HG03520 (cell line): ENCODE measurements around the gene MBD3L5.
"Not testable (repeated sequence)": the region's sequence is repeated elsewhere in the genome, so short reads cannot be mapped to it uniquely, and the experiment has no call there.

Experiments used
- ATAC-seq: cut with Tn5 transposase; IDR thresholded peaks from one replicate; pipeline ENCODE4 v1.9.1; 2021; ENCODE audit warnings: mild to moderate bottlenecking, moderate library complexity; ENCODE audit not compliant: unreplicated experiment

Gene MBD3L5

DNA sequence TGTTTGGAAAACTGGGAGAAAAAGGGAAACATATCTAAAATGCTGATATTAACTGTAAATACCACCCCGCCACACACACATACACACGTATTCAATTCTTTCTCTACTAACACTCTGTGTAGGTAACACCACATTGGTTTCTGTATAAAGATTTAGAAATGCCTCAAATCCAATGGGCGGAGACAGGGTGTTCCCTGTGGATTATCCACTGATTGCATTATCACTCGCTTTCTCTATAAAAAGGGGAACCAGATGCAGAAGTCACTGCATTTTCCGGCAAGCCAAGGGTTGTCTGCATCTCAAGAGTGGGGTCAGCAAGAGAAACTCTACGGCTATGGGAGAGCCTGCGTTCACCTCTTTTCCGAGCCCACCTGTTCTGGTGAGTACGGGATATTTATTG, at the start of gene MBD3L5:
Gene MBD3L5, plus strand, starts transcription at position 301 of the 400 bp plus-strand sequence. Its CDS starts 34 bp downstream, at position 335.
- not testable (repeated sequence) for ATAC-seq

DNA sequence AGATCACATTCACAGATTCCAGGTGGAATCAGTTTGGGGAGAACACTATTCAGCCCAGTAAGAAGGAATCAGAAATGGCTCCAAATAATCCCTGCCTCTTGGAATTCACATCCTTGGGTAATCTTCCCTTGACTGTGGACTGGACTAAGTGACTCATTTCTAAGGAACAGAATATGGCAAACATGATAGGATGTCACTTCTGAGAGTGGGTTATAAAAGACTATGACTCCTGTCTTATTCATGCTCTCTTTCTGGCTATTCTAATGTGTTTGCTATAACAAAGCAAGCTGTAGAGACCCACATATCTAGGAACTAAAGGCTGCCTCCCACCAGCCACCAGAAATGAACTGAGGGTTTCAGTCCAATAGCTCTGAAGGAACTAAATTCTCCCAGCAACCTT, 46.9 kb upstream of the MBD3L5 start:
- no peak for ATAC-seq

DNA sequence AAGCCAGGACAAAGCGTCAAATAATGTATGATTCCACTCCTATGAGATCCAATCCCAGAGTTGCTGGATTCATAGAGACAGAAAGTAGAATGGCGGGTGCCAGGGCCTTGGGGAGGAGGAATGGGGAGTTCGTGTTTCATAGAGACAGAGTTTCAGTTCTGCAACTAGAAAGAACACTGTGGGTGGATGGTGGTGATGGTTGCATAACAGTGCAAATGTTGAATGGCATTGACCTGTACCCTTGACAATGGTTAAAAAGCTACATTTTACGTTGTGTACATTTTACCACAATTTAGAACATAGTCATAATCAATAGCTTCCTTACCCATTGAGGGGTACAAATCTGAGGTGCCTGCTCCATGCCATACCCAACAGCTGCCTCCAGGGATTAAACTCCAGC, 42.5 kb upstream of the MBD3L5 start:
- no peak for ATAC-seq

- ATAC-seq, result no peak
Measured at GRCh38 chr19:6988257-6988656, 42.1 kb upstream of the MBD3L5 start.

DNA sequence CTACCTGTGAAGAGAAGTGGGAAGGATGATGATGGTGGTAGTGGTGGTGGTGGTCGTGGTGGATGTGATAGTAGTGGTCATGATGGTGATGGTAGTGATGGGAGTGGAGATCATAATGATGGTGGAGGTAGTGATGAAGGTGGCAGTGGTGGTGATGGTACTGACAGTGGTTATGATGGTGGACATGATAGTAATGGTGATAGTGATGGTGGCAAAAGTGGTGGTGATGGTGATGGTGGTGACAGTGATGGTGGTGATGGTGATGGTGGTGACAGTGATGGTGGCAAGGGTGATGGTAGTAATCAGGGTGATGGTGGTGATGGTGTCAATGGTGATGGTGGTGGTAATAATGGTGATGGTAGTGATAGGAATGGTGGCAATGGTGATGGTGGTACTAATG, 35.3 kb upstream of the MBD3L5 start:
- ATAC-seq, result no peak

DNA sequence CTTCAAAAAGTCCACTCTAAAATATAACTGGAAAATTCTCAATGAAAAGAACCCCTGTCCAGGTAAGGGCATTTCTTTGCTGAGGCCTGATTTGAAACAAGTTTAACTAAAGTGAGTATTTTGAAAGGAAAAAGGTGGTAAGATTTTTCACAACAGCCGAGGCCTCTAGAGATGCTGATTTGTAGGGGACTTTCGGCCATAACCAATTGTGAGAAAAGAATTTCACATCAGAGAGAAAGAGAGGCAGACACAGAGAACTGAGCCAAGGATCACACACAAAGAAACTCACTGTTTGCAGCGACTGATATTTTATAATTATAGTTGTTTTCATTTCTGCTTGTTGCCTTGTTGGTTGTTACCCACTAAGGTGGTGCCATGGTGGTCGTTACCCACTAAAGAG, 33.6 kb upstream of the MBD3L5 start:
- no peak for ATAC-seq

GRCh38 chr19:6997679-6998445, 32.5 kb upstream of the MBD3L5 start:
- no peak for ATAC-seq

DNA sequence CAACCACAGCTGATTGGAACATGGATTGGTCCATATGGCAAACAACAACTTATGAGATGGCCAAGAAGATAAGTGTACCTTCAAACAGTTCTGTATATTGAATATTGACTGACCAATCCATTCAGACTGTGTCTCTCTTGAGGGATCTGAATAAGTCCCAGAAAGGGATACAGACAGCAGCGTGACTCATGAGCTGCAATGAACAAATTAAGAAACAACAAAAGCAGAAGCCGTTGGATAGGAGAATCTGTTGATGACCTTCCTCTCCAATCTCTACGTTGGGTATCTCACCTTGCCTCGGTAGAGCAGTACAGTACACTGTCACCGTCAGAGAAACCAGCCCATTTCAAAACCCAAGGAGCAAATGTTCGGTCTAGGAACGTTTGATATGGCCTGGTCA, 30.4 kb upstream of the MBD3L5 start:
- ATAC-seq, result no peak

DNA sequence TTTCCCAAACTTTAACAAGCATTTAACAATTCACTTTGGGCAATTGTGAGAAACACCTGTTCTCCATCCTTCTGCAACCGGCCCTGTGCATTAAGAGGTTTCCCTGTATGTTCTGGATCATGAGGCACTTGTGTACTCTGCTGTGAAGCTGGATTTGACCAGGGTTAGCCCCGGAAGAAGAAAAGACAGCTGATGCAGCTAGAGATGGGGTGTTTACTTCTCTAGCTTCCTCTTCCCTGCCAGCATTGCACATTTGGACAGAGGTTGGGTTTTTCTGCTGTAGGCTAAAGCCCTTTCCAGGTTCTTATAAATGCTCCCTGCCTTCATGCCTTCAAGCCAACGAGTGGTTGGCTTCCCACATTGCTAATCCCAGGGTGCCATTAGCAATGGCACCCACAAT, 30.0 kb upstream of the MBD3L5 start:
- ATAC-seq, result no peak

GRCh38 chr19:7000816-7001215, 29.6 kb upstream of the MBD3L5 start:
- no peak for ATAC-seq

DNA sequence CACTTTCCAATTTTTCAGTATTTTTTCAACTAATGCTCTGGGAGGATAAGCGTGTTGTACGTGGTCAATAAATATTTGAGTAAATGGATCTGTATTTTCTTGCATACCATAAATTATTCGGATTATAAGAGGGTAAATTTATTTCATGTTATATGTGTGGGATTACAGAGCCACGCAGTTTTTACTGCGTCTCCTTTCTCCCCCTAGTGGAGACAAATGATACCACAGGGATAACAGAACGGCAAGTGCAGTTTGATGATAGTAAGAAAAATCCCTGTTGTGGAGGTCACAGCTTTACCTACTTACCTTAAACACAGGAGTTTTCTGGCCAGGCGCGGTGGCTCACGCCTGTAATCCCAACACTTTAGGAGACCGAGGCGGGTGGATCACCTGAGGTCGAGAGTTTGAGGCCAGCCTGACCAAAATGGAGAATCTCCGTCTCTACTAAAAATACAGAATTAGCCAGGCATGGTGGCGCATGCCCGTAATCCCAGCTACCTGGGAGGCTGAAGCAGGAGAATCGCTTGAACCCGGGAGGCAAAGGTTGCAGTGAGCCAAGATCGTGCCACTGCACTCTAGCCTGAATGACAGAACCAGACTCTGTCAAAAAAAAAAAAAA, 26.0 kb upstream of the MBD3L5 start:
- ATAC-seq, result no peak

- ATAC-seq, result no peak
Measured at GRCh38 chr19:7006135-7006704, 24.2 kb upstream of the MBD3L5 start.

DNA sequence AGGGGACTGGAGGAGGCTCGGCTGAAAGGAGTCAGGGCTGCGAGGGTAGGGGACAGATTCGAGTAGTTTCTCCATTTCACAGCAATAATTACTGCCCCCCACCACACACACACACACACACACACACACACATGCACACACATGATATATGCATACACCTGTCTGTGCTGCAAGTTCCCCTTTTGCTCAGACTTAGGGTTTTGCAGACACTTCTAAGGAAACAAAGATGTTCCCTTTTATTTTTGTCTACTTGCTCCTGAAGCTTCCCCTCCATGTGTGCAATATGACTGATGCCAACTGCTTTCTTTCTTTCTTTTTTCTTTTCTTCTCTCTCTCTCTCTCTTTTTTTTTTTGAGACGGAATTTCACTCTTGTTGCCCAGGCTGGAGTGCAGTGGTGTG, 22.5 kb upstream of the MBD3L5 start:
- ATAC-seq, result no peak

DNA sequence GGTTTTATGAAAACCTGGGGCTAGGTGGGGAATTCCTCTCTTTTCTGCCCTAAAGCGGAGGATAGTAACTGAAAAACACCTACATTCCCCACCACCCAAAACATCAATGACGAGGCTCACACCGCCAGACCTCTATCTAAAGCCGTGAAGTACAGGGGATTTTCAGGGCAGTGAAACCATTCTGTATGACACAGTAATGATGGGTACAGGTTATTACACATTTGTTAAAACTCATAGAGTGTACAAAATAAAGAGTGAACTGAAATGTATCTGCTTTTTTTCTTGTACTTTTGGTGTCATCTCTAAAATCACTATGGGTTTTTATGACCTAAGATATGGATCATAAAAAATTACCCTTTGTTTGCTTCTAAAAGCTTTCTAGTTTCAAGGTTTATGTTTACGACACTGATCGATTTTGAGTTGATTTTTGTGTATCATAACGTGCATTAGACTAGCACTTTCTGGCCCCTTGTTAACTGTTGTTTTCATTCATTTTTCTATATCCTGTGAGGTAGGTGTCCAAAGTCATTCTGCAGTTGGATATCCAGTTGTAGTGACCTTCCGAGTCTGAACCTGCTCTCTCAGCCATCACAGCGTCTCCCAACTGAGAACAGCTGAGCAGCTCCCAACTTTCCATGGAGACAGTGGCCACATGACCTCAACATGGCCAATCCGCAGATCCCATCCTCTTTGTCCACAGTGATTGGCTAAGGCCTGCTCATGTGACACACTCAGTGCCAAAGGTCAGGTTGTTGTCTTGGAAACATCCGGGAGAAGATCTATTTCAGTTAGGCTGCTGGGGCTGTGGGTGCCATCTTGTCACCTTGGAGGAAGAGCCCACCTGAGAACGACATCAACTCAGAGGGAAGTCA, 19.4 kb upstream of the MBD3L5 start:
- no peak for ATAC-seq

GRCh38 chr19:7013678-7014077, 16.7 kb upstream of the MBD3L5 start:
- no peak for ATAC-seq

DNA sequence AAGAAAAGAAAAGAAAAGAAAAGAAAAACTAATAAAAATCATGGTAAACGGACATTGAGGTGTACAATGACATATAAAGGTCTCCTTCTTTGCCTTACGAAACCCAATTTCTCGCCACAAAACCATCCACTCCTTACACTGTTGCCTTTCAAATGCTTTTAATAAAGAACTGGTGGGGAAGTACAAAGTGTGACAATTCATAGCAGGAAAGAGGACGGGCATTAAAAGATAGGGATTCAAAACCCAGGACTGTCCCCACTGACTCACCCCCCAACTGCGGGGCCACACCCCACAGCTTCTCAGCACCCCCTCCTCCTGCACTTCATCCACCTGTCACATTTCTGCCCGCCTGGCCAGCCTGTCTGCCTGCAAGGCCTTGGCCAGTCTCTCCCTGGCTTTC, 11.6 kb upstream of the MBD3L5 start:
- no peak for ATAC-seq

DNA sequence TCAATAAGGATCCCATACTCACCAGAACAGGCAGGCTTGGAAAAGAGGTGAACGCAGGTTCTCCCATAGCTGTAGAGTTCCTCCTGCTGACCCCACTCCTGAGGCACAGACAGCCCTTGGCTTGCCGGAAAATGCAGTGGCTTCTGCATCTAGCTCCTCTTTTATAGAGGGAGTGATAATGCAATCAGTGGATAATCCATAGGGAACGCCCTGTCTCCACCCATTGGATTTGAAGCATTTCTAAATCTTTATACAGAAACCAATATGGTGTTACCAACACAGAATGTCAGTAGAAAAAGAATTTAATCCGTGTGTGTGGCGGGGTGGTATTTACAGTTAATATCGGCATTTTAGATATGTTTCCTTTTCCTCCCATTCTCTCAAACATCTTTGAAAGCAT, 9.0 kb upstream of the MBD3L5 start, which contains the start of gene MBD3L2B:
Gene MBD3L2B, minus strand, starts transcription at position 101 of the 400 bp plus-strand sequence. Its CDS starts 34 bp downstream, at position 67.
- ATAC-seq, result not testable (repeated sequence)

DNA sequence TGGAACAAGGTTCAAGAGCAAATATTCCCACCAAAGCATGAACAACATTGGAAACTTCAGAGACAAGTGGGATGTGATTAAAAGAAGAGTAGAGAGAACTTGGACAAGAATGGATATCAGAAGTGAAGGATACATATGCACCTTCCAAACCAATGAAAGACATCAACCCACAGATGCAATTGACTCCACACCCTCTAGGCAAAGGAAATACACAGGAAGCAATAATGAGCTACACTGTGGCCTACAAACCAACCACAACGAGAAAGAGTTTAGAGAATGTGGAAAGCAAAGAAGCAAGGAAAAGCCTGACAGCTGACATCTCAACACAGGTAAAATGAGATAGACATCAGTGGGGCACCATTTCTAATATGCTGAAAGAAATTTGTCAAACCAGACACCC, 1.6 kb upstream of the MBD3L5 start:
- not testable (repeated sequence) for ATAC-seq

- ATAC-seq, result not testable (repeated sequence)
Measured at GRCh38 chr19:7040079-7040478, 9.7 kb downstream of the MBD3L5 start, which contains the start of gene MBD3L4. Gene MBD3L4, minus strand, starts transcription at chr19:7040179. Its CDS starts 35 bp downstream, at chr19:7040144.

GRCh38 chr19:7041563-7041962, 11.2 kb downstream of the MBD3L5 start:
- ATAC-seq, result not testable (repeated sequence)

GRCh38 chr19:7049021-7049420, 18.6 kb downstream of the MBD3L5 start, which contains the start of gene MBD3L2:
Gene MBD3L2, plus strand, starts transcription at chr19:7049321. Its CDS starts 53 bp downstream, at chr19:7049374.
- not testable (repeated sequence) for ATAC-seq
